DMS114 treated with DMSO at 0.1 percent for 48 hours (cell line): Measurements from ENCODE around the gene PCBP3.

ENCODE experiments used
- DNase-seq: peaks from one replicate; lab custom pipeline; 2025; ENCODE audit not compliant: unreplicated experiment; lab: John Stamatoyannopoulos, UW

PCBP3 gene

GRCh38 chr21:45856442-45856841 is 212.9 kb downstream of the PCBP3 start:
- no peak for DNase-seq

GRCh38 chr21:45856906-45857305 is 213.4 kb downstream of the PCBP3 start:
- no peak for DNase-seq

- no peak for DNase-seq
Observed at GRCh38 chr21:45857761-45858160, 214.2 kb downstream of the PCBP3 start.

GRCh38 chr21:45858180-45858579 is 214.7 kb downstream of the PCBP3 start:
- no peak for DNase-seq

GRCh38 chr21:45859041-45859761 is 215.7 kb downstream of the PCBP3 start:
- no peak for DNase-seq

- DNase-seq, result no peak
Observed at GRCh38 chr21:45859762-45860357, 216.3 kb downstream of the PCBP3 start.

GRCh38 chr21:45860493-45861155 is 217.1 kb downstream of the PCBP3 start:
- DNase-seq, result no peak

- DNase-seq, result no peak
Observed at GRCh38 chr21:45861156-45861870, 217.8 kb downstream of the PCBP3 start.

GRCh38 chr21:45862543-45863207 is 219.2 kb downstream of the PCBP3 start:
- no peak for DNase-seq

- no peak for DNase-seq
Observed at GRCh38 chr21:45863267-45863666, 219.7 kb downstream of the PCBP3 start.

GRCh38 chr21:45863751-45864150 is 220.2 kb downstream of the PCBP3 start:
- DNase-seq, result no peak

GRCh38 chr21:45864436-45864835 is 220.9 kb downstream of the PCBP3 start:
- DNase-seq, result no peak

GRCh38 chr21:45865106-45865835 is 221.7 kb downstream of the PCBP3 start:
- DNase-seq, result no peak

GRCh38 chr21:45866551-45866950 is 223.0 kb downstream of the PCBP3 start:
- DNase-seq, result no peak

- DNase-seq, result no peak
Observed at GRCh38 chr21:45867041-45867666, 223.6 kb downstream of the PCBP3 start.

- no peak for DNase-seq
Observed at GRCh38 chr21:45867671-45868081, 224.2 kb downstream of the PCBP3 start.

- no peak for DNase-seq
Observed at GRCh38 chr21:45868086-45868485, 224.6 kb downstream of the PCBP3 start.

GRCh38 chr21:45868488-45868887 is 225.0 kb downstream of the PCBP3 start:
- no peak for DNase-seq

GRCh38 chr21:45869121-45870007 is 225.8 kb downstream of the PCBP3 start:
- no peak for DNase-seq
